CD4-positive, alpha-beta T cell treated with Interleukin-17A for 1 hour (primary cell): ENCODE results near the gene PRKD2.
A peak's percentile ranks its signal among the peaks of the same experiment; 100 is the strongest.

Experiments used
- DNase-seq: peaks from one replicate; pipeline ENCODE4 v3.0.0-alpha.2; 2020

The PRKD2 gene

DNA sequence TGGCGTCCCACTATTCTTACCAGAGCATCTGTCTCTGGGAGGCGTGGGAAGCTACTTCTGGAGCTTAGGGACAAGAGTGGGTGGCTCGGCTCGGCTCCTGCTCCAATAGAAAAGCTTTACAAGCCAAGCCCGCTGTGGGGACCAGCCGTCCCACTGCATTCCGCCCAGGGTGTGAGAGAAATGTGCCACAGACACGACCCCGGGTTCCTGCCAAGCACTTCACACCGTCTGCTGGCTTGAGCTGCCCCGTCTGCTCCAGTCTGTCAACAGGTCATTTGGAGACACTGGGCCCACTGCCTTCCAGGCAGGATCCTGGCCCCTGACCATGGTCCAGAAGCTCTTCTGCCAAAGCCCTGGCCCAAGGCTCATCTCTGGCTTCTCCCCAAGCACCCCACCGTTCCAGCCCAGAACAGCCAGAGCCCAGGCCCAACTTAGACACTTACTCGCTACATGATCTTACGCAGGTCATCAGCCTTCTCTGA, 22.4 kb upstream of the PRKD2 start:
- no peak for DNase-seq

DNA sequence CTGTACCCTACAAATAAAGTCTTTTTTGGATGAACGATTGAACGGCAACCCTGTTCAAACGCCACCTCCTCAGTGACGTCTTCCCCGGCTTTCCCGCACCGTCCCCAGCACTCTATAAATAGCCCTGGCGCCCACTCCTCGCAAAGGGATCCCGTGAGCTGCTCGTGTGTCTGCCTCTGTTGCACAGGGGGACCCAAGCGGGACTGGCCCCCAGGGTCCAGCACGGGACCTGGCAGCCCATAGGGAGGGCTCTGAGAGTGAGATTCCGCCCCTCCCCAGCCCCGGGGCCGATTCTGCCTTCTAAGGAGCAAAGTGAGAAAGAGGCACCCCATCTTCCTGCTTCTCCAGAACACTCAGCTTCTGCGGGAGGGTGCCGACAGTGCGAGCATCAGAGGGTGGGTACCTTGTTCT, 20.9 kb upstream of the PRKD2 start:
- DNase-seq = no peak

DNA sequence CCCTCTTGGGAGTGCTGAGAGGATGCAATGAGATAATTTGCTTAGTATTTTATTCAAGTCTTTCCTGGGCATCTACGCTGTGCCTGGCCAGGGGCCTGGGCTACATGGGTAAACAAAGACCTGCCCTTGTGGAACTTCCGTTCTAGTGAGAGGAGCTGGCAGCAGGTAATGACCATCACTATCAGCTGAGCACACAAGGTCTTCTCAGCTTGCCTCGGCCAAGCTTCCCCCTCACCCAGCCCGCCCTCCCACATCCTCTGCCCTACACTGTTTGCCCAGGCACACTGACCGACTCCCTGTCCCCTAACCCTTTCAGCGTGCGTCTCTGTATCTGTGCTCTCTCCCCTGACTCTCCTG, 20.4 kb upstream of the PRKD2 start:
- DNase-seq = no peak

DNA sequence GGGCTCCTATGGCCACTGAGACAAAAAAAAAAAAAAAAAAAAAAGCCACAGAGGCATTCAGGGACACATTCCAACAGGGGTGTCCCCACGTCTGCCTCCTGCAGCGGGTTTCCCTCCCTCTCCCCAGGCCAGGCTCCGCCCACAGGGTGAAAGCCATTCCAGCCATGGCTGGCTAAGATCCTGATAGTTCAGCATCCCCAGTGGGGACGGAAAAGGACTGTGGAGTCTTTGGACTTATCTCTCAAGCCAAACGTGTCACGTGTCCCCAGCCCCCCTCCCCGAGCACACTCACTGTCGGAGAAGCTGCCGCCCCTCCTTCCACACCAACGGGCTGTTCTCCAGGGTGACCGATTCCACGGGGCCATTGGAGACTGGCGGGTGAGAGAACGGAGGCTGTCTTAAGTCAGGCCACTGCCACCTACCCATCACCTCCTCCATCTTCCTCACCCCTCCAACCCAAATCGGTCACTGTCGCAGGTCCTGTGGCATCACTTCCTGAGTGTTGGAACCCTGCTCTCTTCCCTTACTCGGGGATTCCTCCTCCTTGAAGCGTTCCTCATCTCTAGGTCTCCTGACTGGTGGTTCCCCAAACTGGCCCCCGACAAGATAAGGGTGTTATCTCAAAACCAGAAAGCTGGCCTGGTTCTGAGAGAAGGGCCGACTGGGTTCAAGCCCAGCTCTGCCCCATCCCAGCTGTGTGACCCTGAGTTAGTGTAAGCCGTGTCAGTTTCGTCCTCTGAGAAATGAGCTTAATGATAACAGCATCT, 19.8 kb upstream of the PRKD2 start:
- DNase-seq = no peak

DNA sequence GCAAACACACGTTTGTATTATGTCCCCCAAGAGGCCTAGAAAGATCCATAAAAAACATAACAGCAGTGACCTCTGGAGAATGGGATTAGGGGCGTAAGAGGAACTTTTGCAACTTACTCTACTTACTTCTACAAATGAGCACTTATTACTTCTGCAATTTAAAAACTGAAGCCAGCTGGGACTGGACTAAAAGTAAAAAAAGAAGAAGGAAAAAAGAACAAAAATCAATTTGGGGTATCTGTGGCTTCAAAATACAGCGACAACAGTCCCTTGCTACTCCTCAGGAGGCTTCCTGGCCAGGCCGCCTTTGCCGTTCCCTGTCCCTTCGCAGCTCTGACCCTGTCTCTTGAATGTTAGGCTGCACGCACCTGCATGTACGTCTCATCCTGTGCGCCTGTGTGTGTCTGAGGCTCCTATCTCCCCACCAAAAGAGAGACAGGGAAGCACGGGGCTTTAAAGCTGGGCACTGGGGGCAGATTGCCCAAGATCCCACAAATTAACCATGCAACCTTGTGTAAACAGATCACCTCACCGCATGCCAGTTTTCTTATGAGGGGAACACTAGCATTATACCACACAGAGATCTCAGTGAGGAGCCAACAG, 16.9 kb upstream of the PRKD2 start:
- DNase-seq = no peak

DNA sequence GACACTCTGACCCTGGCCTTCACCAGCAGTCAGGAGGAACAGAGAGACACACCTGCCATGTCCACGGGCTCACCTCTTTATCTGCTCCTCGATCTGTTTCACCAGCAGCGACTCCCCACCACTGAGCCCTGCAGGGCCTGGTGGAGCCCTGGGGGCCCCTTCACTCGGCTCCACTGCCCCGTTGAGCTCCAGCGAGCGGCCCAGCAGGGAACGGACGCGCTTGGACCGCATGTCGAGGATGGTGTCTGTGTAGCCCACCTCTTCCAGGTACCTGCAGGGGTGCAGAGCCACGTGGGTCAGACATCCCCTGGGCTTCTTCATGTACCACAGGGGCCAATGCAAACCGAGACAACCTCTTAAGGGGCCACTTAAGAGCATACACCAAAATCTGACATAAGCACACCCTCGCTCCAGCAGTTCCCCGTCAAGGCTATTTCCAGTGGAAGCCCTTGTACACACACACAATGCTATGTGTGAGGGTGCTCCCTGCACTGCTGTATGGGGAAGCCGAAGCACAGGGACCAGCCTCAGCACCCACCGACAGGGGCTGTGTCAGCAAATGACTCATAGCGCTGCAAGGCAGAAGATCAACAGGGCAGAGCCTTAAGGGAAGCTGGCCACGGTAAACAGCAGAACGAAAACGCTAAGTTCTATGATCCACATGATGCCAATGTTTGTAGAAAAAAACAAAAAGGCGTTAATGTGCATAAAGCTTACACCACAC, 16.2 kb upstream of the PRKD2 start:
- no peak for DNase-seq

DNA sequence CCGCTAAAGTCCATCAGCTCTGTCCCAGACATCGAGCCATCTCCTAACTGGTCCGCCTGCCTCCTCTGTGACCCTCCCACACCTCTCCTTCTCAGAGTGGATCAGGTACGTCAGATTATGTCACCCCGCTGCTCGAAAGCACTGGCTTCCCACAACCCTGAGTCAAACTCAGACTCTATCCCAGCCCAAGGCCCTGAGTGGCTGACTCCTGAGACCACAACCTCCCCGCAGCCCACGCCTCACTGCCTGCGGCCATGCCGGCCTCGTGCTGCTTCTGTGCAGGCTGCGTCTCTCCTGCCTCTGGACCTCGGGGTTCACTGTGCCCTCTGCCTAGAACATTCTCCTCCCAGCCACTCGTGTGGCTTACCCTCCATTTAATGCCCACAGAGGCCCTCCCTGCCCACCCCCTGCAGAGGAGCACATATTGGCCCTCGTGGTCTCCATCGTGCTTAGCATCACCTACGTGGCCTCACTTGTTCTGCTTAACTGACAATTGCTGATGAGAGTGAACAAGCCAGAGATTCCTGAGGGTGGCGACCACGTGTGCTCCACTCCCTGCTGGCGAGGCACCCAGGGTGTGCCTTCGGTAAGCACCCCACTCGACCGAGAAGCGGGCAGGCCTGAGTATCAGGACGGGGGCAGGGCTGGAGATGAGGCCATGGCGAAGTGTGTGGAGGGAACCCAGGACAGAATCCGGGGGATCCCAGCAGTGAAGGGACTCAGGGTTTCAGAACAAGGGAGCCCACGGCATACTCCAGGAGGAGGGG, 15.4 kb upstream of the PRKD2 start:
- no peak for DNase-seq

DNA sequence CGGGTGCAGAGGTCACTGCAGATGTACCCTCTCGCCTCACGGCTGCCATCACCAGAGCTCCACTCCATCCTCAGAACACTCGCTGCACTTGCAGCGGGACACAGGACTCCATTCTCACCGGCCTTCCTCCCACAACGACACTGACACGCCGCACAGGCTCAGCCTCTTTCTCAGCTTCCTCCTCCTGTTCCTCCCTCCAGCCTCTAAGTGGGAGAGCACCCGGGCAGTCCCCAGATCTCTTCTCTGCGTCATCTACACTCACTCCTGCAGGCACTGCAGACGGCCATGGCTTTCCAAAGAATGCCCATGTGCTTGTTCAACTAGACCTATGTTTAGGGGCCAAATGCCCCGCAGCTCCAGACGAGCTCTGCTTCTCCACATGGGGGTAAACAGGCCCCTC, 14.7 kb upstream of the PRKD2 start:
- DNase-seq = no peak

DNA sequence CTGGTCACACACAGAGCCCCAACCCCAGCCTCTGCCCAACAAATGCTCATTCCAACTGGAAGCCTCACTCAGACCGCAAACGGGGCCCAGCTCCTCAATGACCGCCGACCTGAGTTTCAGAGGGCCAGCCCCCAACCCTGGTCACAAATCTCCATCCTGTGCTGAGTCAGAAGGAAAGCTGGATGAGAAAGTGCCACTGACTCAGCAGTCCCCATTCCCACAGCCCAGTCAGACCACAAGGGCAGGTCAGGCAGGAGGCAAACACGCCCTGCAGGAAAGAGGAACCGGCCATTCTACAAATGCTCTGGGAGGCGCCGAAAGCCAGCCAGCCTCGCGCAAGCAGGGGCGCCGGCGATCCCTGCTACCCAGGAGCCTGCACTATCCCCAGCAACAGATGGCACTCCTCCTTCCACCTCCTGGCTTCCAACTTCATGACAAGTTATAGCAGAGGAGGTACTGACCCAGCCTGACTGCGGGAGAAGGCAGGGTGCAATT, 14.1 kb upstream of the PRKD2 start:
- DNase-seq = no peak

DNA sequence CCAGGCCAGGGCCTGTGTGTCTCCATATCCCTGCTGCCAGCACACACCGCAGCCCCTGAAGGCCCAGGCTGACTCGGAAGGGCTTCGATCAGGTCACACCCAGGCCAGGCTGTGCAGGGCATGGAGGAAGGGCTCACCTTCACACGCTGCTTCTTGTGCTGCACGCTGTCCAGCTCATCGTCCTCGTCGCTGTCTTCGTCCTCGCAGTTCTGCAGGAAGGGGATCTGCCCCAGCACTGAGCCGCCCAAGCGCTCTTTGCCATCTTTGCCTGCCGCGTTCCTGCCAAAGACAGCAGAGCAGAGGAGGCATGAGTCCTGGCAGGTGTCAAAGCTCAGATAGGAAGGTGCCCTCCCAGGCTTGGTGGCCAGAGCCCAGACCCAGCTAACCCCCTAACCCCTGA, 13.7 kb upstream of the PRKD2 start:
- DNase-seq = no peak

DNA sequence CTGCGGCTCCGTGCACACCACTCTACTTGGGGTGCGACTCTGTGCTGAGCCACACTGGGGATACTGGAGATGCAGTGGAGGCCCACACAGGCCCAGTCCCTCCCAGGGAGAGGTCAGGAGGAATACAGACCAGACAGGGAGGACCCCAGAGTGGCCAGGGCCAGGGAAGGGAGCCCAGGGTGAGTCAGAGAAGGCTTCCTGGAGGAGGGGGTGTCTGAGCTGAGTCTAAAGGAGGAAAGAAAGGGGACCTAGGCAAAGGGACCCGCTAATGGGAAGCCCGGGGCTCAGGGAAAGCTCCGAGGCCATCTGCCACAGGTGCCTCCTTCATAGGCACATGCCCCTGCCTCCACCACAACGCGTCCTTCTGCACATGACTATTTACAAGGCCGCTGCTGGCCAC, 13.3 kb upstream of the PRKD2 start:
- DNase-seq = no peak

DNA sequence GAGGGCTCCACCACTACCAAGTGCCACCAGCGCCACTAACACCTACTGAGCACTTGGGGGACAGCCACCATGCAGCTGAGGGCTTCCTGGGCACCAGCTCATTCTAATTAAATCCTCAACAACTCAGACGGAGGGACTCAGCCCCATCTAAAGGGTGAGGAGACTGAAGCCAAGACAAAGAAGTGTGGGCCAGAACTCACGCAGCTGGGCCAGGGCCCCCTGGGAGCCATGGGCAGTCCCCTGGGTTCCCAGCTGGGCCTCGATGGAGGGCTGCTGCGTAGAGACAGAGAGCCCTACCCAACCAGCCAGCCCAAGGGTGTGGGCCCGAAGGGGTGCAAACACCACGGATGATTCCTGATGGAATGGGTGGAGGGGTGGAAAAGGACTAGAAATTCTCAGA, 12.8 kb upstream of the PRKD2 start:
- no peak for DNase-seq

DNA sequence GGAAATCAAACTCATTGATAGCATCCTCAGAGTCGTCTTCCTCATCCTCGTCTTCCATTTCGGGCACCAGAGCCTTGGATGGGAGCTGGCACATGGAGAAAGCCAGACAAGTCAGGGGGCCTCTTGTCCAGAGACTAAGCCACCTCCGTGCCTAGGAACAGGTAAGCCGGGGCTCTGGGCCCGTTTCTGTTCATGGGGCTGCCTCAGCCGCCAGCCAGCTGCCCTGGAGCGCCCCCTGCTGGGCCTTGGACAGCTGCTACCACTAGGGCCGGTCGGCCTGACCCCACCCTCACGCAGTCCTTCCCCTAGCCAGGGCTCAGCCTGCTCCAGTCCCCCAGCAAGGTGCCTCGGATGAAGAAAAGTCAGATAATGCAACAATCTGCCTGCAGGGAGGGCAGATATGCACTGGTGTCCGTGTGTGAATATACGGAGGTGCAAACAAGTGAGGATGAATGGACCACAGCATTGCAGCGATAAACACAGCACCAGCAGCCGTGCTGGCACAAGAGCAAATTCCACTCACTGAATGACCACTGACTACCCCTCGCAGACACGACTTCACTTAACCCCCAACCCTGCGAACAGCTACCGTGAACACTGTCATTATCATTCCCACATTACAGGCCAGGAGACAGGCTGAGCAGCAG, 11.9 kb upstream of the PRKD2 start:
- DNase-seq = peak; percentile 83

DNA sequence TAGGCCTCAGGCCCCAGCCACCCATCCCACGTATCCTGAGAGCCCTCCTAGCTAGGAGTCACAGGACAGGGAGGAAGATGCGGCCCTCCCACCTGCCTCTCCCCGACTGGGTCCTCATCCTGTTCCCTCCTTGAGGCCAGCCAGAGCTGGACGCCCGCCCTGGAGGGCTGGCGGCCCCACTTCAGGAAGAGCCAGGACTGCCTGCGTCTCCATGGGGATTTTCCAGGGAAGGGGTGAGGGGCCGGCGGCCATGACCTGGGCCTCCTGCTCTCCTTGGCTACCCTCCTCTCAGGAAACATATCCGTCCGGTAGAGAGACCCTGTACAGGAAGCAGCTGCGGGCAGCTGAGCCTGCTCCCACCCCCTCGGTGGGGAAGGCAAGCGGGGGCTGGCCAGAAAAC, 11.3 kb upstream of the PRKD2 start:
- DNase-seq = no peak

DNA sequence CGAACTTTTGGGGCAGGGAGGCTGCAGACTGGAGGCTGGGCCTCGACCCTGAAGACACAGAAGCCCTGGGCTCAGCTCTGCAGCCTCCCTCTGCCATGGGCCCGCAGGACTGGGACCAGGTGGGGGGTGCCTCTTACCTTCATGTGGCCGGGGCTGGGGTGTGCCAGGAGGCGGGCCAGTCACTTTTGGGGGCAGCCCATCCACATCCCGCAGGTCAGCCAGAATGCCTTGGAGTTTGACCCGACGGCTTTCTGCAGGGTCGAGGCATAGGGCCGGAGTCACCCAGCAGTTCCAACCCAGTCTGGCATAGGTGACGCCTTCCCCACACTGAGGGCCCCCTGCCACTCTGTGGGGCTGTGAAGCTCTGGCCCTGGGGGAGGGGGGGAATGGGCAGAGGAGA, 10.8 kb upstream of the PRKD2 start:
- no peak for DNase-seq

DNA sequence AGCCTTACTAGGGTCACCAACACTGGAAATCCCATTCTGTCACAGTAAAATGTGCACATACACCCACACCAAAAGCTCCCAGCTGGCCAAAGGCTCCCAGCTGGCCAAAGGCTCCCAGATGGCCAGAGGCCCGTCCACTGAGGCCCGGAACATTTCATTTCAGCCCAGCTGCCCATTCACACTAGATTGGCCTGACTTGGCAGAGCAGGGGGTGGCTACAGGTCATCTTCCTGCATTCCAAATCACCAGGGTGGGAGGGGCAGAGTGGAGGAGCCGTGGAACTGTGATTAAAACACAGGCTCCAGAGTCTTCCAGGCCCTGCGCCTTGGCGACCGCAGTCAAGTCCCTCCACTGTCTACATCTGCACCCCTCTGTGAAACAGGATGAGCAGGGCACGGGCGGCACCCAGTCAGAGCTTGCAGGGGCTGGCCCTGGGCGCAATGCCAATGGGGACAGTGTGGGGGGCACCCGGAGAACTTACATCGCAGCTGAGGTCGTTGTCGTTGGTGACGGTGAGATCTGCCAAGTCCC, 10.1 kb upstream of the PRKD2 start:
- DNase-seq = no peak

DNA sequence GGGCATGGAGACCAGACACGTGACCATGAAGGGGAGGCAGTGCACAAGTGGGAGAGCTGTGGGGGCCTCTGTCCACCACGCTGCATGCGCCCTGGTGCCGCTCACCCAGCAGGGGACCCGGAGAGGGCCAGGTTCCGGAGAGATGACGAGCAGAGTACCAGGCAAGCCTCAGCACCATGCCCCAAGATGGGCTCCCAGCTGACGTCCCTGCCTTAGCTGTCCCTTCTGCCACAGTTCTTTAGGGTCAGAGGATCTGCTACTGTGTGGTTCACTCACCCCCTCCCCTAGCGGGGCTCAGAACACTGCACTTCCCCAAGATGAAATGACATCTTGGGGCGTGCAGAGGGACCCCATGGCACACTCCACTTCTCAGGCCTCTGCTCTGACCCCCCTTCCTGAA, 9.6 kb upstream of the PRKD2 start:
- no peak for DNase-seq

DNA sequence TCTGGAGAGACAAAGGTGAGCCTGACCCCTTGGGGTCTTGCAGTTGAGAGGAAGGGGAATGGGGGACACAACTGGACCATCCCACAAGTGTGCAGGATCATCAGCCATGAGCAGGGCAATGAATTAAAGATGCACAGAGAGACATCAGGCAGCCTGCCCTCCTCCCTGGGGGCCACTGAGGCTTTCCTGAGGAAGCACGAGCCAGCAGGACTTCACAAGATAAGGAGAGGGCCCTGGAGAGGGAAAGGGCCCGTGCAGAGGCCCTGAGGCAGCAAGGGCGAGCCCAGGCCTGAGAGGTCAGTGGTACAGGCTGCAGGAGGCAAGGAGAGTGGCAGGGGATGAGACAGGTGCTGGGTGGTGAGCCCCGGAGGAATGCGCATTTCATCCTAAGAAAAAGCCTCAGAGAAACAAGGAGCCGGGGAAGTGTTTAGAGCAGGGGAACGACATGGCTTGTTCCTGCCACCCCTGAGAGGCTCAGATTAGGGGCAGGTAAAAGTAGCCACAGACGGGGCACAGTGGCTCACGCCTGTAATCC, 9.0 kb upstream of the PRKD2 start:
- DNase-seq = no peak

DNA sequence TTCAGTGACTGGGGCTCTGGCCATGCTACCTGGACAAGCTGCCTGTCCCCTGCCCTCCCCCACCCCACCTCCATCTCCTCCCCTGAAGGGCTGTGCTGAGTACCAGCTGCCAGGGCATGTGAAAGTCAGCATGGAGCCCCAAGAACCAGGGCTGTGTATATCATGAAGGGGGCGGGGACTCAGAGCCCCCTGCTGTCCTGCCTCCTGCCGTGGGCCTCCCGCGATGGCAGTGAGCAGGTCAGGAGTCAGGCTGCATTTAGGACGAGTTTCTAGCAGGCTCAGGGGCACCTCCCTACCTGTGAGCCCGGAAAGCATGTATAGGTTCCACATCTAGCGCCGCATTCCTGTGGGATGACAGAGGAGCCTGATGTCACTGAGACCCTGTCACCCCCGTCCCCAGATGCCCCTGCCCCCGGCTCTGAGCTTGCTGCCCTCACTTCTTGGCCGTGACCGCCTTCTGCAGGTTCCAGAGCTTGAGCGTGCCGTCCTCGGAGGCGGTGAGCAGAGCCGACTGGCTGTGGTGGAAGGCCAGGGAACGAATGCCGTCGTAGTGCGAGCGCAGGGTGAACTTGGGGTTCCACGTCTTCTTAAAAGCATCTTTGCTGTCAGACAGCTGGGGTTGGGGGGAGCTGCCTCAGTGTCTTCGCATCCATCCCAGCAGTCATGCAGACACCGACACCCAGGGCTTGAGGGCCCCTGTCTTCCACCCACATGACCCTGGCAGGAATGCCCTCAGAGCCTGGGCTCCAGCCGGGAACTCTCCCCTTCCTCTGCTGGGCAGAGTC, 8.3 kb upstream of the PRKD2 start:
- no peak for DNase-seq

DNA sequence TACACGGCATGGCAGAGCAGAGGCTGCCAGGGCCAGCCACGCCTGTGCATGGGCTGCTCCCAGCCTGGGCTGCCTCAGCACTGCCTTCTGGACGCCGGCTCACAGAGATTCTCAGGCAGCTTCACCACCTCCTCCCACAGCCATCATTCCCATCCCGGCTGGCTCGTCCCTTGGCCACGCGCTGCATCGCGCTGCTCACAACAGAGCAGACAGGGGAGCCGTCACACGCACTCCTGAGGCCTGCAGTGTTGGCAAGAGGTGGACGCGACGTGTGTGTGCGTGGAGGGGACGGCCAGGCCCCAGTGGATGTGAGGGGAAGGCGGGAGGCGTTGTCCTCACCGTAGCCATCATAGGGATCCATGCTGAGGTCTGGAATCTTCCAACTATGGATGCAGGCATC, 7.6 kb upstream of the PRKD2 start:
- DNase-seq = no peak

DNA sequence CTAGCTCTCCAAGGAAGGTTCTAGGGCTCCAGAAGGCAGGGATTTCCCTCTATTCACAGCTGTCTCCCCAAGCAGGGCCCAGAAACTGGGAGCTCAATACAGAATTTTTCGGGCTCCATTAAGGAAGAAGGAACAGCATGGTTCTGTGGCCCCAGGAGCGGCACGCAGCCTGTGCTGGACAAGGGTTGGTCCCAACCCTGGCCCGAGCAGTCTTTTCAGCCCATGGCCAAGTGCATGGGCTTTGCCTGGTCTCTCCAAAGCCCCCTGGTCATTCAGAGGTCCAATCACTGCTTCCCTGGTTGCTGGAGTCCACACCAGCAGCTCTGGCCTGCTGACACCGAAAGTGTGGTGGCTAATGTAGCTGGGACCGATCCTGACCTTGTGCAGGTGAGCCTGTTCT, 6.6 kb upstream of the PRKD2 start:
- no peak for DNase-seq
